ENCODE data around the gene RGS17.
"Not testable (repeated sequence)": the region's sequence is repeated elsewhere in the genome, so short reads cannot be mapped to it uniquely, and the experiment has no call there.

Gene RGS17

DNA sequence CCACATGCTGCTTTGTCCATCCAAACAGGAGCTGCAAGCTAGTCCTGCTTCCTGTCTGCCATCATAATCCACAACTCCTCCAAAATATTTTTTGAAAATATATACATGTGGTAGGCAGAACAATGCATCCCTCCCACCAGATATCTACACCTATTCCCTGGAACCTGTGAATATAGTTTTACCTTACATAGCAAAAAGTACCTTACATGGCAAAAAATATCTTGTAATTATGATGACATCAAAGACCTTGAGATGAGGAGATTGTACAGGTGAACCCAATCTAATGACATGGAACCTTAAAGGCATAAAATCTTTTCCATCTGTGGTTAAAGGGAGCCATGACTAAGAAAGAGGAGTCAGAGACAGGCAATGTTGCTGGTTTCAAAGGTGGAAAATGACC, 15.3 kb upstream of the RGS17 start:
- Histone ChIP-seq H3K27ac (no peak overlapping the region), H3K36me3 (replicated peaks) (no peaks in the 10 kb centered on the region), H3K27me3 (replicated peaks) (no peaks in the 10 kb centered on the region), H3K4me3 (ENCODE audit: low read depth, low read length) (no peak overlapping the region)
- DNase-seq, result no peak
- TF ChIP-seq, protein P1, sequence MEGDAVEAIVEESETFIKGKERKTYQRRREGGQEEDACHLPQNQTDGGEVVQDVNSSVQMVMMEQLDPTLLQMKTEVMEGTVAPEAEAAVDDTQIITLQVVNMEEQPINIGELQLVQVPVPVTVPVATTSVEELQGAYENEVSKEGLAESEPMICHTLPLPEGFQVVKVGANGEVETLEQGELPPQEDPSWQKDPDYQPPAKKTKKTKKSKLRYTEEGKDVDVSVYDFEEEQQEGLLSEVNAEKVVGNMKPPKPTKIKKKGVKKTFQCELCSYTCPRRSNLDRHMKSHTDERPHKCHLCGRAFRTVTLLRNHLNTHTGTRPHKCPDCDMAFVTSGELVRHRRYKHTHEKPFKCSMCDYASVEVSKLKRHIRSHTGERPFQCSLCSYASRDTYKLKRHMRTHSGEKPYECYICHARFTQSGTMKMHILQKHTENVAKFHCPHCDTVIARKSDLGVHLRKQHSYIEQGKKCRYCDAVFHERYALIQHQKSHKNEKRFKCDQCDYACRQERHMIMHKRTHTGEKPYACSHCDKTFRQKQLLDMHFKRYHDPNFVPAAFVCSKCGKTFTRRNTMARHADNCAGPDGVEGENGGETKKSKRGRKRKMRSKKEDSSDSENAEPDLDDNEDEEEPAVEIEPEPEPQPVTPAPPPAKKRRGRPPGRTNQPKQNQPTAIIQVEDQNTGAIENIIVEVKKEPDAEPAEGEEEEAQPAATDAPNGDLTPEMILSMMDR (IDR thresholded peaks at IDR 0.05; ENCODE audit: low read depth, low read length, missing control alignments), result no peak
- in situ Hi-C loops (cut with HindIII; ENCODE audit: low pct_ligation_motif_present, low sequenced_read_pairs), result no loop called here

DNA sequence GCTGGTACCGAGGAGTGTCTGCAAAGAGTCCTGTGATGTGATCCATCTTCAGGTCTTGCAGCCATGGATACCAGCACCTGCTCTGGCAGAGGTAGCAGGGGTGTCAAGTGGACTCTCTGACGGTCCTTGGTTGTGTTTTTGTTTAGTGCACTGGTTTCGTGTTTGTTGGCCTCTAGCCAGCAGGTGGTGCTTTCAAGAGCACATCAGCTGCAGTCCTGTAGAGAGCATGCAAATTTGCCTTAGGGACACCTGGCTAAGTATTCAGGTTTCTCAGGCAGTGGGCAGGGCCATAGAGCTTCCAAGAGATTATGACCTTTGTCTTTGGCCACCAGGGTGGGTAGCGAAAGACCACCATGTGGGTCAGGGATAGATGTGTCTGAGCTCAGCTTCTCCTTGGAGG, 14.5 kb upstream of the RGS17 start:
- Histone ChIP-seq H3K4me3 (ENCODE audit: low read depth, low read length) (no peak overlapping the region), H3K27me3 (replicated peaks) (no peaks in the 10 kb centered on the region), H3K27ac (no peak overlapping the region), H3K36me3 (replicated peaks) (no peaks in the 10 kb centered on the region)
- no peak for DNase-seq
- in situ Hi-C loops (cut with HindIII; ENCODE audit: low pct_ligation_motif_present, low sequenced_read_pairs), result no loop called here
- TF ChIP-seq, protein P1 (IDR thresholded peaks at IDR 0.05; ENCODE audit: low read depth, low read length, missing control alignments), result no peak

DNA sequence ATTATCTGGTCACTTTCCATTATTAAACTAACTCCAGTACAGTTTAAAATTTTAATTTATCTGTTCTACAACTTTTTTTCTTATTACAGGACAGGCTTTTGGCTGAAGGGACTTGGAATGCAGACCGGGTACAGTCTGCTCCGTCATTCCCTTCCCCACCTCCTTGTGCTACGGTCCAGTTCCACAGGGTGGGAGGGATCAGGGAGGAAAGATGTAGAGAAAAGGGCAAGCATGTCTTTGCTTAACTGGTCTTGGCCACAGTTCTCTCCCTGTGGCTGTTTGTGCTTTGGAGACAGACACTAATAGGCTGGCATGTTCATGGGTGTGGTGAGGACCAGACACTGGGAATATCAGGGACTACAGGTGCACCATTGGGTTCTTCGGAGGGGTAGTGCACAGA, 12.1 kb upstream of the RGS17 start:
- no peaks in the 10 kb centered on the region for H3K27me3 ChIP-seq (replicated peaks)

DNA sequence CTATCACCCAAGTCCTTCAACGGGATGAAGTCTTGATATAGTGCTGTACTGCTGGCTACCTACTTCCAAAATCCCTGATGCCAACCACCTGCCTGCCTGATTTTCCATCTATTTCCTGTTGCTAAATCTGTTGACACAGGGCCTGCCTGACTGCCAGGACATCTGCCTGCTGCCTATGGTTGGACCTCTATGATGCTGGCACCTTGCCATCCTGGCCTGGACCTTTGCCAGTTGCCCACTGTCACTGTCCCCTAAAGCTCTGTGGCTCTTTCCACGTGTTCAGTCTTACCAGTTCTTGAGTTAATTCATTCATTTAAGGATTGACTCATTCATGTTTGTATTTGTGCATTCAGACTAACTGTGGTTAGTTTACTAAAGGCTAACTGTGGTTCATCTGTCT, 9.2 kb upstream of the RGS17 start:
- Histone ChIP-seq H3K36me3 (replicated peaks) (no peaks in the 10 kb centered on the region), H3K27ac (no peak overlapping the region), H3K4me3 (ENCODE audit: low read depth, low read length) (no peak overlapping the region), H3K27me3 (replicated peaks) (no peaks in the 10 kb centered on the region)
- TF ChIP-seq, protein P1 (IDR thresholded peaks at IDR 0.05; ENCODE audit: low read depth, low read length, missing control alignments), result no peak
- no peak for DNase-seq
- in situ Hi-C loops (cut with HindIII; ENCODE audit: low pct_ligation_motif_present, low sequenced_read_pairs), result no loop called here

More for the DNA sequence above, 12.1 kb upstream of the RGS17 start:
- Histone ChIP-seq H3K27ac (no peak overlapping the region), H3K36me3 (replicated peaks) (no peaks in the 10 kb centered on the region), H3K4me3 (ENCODE audit: low read depth, low read length) (no peak overlapping the region)
- TF ChIP-seq, protein P1 (IDR thresholded peaks at IDR 0.05; ENCODE audit: low read depth, low read length, missing control alignments), result no peak
- in situ Hi-C loops (cut with HindIII; ENCODE audit: low pct_ligation_motif_present, low sequenced_read_pairs), result no loop called here
- no peak for DNase-seq

DNA sequence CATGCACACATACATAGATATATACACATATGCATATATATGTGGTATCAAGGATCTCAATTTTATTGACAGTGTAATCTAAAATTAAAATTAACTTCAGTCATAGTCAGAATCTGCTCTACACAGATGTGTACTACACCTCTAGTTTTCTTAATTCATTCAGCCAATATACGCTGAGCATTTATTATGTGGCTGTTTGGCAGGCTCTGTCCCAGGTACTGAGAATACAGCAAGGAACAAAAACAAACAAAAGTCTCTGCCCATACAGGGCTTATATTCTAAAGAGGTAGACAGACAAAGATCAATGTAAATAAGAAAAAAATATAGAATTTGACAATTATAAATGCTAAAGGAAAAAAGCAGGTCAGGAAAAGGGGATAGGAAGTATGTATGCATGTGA, 7.8 kb upstream of the RGS17 start:
- Histone ChIP-seq H3K4me3 (ENCODE audit: low read depth, low read length) (no peak overlapping the region), H3K36me3 (replicated peaks) (no peaks in the 10 kb centered on the region), H3K27ac (no peak overlapping the region), H3K27me3 (replicated peaks) (no peaks in the 10 kb centered on the region)
- no peak for DNase-seq
- in situ Hi-C loops (cut with HindIII; ENCODE audit: low pct_ligation_motif_present, low sequenced_read_pairs), result no loop called here
- TF ChIP-seq, protein P1 (IDR thresholded peaks at IDR 0.05; ENCODE audit: low read depth, low read length, missing control alignments), result no peak

DNA sequence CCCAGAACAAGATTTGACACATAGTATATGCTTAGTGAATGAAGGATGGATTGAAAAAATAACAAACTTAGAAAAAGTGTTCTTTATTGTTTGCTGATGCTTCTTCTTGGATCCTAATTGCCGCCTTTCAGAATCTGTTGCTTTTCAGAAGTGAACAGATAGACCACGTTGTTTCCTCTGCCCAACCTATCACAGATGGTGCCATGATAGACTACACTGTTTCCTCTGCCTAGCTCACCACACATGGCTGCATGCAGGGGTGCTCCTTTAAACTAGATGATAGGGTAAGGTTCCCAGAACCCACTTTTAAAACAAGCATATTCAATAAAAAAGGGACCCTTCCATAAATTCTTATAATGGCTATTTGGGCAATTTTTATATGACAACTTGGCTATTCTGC, 4.6 kb upstream of the RGS17 start:
- TF ChIP-seq, protein P1 (IDR thresholded peaks at IDR 0.05; ENCODE audit: low read depth, low read length, missing control alignments), result no peak
- no peak for DNase-seq
- Histone ChIP-seq H3K27ac (no peak overlapping the region), H3K27me3 (replicated peaks) (no peaks in the 10 kb centered on the region), H3K36me3 (replicated peaks) (no peaks in the 10 kb centered on the region), H3K4me3 (ENCODE audit: low read depth, low read length) (no peak overlapping the region)
- in situ Hi-C loops (cut with HindIII; ENCODE audit: low pct_ligation_motif_present, low sequenced_read_pairs), result no loop called here

DNA sequence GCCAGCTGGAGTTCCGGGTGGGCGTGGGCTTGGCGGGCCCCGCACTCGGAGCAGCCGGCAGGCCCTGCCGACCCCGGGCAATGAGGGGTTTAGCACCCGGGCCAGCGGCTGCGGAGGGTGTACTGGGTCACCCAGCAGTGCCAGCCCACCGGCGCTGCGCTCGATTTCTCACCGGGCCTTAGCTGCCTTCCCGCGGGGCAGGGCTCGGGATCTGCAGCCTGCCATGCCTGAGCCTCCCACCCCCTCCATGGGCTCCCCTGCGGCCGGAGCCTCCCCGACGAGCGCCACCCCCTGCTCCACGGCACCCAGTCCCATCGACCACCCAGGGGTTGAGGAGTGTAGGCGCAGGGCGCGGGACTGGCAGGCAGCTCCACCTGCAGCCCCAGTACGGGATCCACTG, 2.6 kb upstream of the RGS17 start:
- H3K36me3 ChIP-seq (replicated peaks); in situ Hi-C loops (cut with HindIII; ENCODE audit: low pct_ligation_motif_present, low sequenced_read_pairs); H3K4me3 ChIP-seq (ENCODE audit: low read depth, low read length); DNase-seq; H3K27me3 ChIP-seq (replicated peaks); H3K27ac ChIP-seq: not testable (repeated sequence)
